ENCODE data around the gene WDPCP. TPM values are rescaled to one million over a fixed set of nuclear protein-coding genes. Genes with fewer than 3 reads are reported as not detected.
"Not testable (repeated sequence)": the region's sequence is repeated elsewhere in the genome, so short reads cannot be mapped to it uniquely, and the experiment has no call there.

Gene WDPCP
- polyA plus RNA-seq, 1 donor: 4.8 TPM

GRCh38 chr2:63195310-63195709 lies 393.0 kb downstream of the WDPCP start:
- Histone ChIP-seq H3K9me3 (ENCODE audit: control insufficient read depth, low read depth, low read length) (no peaks in the 10 kb centered on the region), H3K27ac (ENCODE audit: low read length) (no peak overlapping the region), H3K4me1 (ENCODE audit: control insufficient read depth, insufficient read depth, low read length) (no peaks in the 10 kb centered on the region), H3K36me3 (ENCODE audit: control insufficient read depth, insufficient read depth, low read length) (no peaks in the 10 kb centered on the region), H3K27me3 (ENCODE audit: control insufficient read depth, insufficient read depth, low read length) (no peaks in the 10 kb centered on the region), H3K4me3 (ENCODE audit: low read length) (no peak overlapping the region)
- DNase-seq: no peak
- no CpG with 5 or more reads among the region's 3 CpGs for WGBS (ENCODE audit: insufficient coverage, low lambda C conversion rate)

GRCh38 chr2:63194175-63194574 lies 394.1 kb downstream of the WDPCP start:
- no peaks in the 10 kb centered on the region for H3K27me3 ChIP-seq (ENCODE audit: control insufficient read depth, insufficient read depth, low read length)
- no peak overlapping the region for H3K27ac ChIP-seq (ENCODE audit: low read length)

GRCh38 chr2:63192889-63193774 lies 395.1 kb downstream of the WDPCP start:
- no peaks in the 10 kb centered on the region for H3K4me1 ChIP-seq (ENCODE audit: control insufficient read depth, insufficient read depth, low read length)
- no peak for DNase-seq
- no CpG with 5 or more reads among the region's 2 CpGs for WGBS (ENCODE audit: insufficient coverage, low lambda C conversion rate)
- no peaks in the 10 kb centered on the region for H3K36me3 ChIP-seq (ENCODE audit: control insufficient read depth, insufficient read depth, low read length)
- no peaks in the 10 kb centered on the region for H3K9me3 ChIP-seq (ENCODE audit: control insufficient read depth, low read depth, low read length)
- no peak overlapping the region for H3K4me3 ChIP-seq (ENCODE audit: low read length)
- H3K27me3 ChIP-seq (ENCODE audit: control insufficient read depth, insufficient read depth, low read length): no peaks in the 10 kb centered on the region
- no peak overlapping the region for H3K27ac ChIP-seq (ENCODE audit: low read length)

More at GRCh38 chr2:63194175-63194574, 394.1 kb downstream of the WDPCP start:
- Histone ChIP-seq H3K36me3 (ENCODE audit: control insufficient read depth, insufficient read depth, low read length) (no peaks in the 10 kb centered on the region), H3K9me3 (ENCODE audit: control insufficient read depth, low read depth, low read length) (no peaks in the 10 kb centered on the region), H3K4me3 (ENCODE audit: low read length) (no peak overlapping the region), H3K4me1 (ENCODE audit: control insufficient read depth, insufficient read depth, low read length) (no peaks in the 10 kb centered on the region)
- no peak for DNase-seq

DNA sequence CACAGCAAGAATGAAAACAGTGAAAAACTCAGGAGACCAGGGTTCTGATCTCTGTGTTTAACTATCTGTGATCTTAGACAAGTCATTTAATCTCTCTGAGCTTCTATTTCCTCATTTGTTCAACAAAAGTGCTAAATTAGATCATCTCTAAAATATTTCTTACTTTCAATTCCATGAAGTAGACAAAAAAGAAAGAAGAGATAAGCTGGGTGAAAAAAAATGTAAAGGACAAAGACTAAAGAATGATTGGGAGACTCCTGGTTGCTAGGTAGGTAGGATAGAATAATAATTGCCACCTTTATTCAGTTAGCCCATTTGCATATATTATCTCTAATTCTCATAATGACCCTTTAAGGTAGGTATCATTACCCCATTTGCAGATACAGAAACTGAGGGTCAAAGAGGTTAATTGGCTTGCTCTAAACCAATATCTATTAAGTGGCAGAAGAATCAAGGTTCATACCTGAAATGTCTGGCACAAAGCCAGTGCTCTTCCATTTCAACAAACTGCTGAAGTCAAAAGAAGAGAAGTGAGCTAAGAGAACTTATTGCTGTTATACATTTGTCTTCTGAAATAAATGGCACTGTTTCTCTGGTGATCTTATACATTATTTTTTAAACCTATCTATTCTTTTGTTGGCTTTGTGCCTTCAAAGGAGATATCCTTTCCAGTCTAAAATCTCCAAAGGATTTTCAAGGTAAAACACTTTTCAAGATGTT lies 395.9 kb downstream of the WDPCP start:
- no peaks in the 10 kb centered on the region for H3K36me3 ChIP-seq (ENCODE audit: control insufficient read depth, insufficient read depth, low read length)
- no peaks in the 10 kb centered on the region for H3K4me1 ChIP-seq (ENCODE audit: control insufficient read depth, insufficient read depth, low read length)
- DNase-seq: peak; percentile 3 to 5
- no peak overlapping the region for H3K4me3 ChIP-seq (ENCODE audit: low read length)
- H3K27ac ChIP-seq (ENCODE audit: low read length): no peak overlapping the region
- no peaks in the 10 kb centered on the region for H3K27me3 ChIP-seq (ENCODE audit: control insufficient read depth, insufficient read depth, low read length)
- H3K9me3 ChIP-seq (ENCODE audit: control insufficient read depth, low read depth, low read length): no peaks in the 10 kb centered on the region

- H3K4me1 ChIP-seq (ENCODE audit: control insufficient read depth, insufficient read depth, low read length): no peaks in the 10 kb centered on the region
- no peaks in the 10 kb centered on the region for H3K9me3 ChIP-seq (ENCODE audit: control insufficient read depth, low read depth, low read length)
- no peak overlapping the region for H3K27ac ChIP-seq (ENCODE audit: low read length)
- H3K36me3 ChIP-seq (ENCODE audit: control insufficient read depth, insufficient read depth, low read length): no peaks in the 10 kb centered on the region
- no peaks in the 10 kb centered on the region for H3K27me3 ChIP-seq (ENCODE audit: control insufficient read depth, insufficient read depth, low read length)
- H3K4me3 ChIP-seq (ENCODE audit: low read length): no peak overlapping the region
- no peak for DNase-seq
- no CpG with 5 or more reads among the region's 4 CpGs for WGBS (ENCODE audit: insufficient coverage, low lambda C conversion rate)
These were observed 399.3 kb downstream of the WDPCP start for GRCh38 chr2:63189026-63189425.

DNA sequence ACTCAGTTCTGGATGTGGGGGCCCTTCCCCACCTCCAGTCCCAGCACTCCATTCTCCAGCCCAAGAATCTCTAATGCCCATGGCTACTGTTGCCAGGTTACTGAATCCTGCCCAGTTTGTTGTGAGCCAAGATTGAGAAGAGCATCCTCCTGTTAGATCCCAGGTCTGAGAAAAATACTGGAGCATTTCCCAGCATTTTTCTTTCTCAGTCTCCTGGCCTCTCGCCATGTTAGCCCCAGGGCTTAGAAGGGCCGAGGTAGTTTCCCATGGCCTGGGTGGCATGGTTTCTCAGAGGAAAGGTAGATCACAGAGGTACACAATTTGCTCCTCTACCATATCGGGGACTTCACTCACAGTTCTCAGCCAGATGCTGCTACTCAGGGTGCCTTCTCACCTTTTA lies 401.9 kb downstream of the WDPCP start:
- Histone ChIP-seq H3K27ac (ENCODE audit: low read length) (no peak overlapping the region), H3K36me3 (ENCODE audit: control insufficient read depth, insufficient read depth, low read length) (no peaks in the 10 kb centered on the region), H3K4me3 (ENCODE audit: low read length) (no peak overlapping the region), H3K4me1 (ENCODE audit: control insufficient read depth, insufficient read depth, low read length) (no peaks in the 10 kb centered on the region), H3K27me3 (ENCODE audit: control insufficient read depth, insufficient read depth, low read length) (no peaks in the 10 kb centered on the region), H3K9me3 (ENCODE audit: control insufficient read depth, low read depth, low read length) (peaks cover 2% of the 10 kb centered on the region)
- DNase-seq: no peak
- no CpG with 5 or more reads among the region's 3 CpGs for WGBS (ENCODE audit: insufficient coverage, low lambda C conversion rate)

GRCh38 chr2:63163161-63163820 lies 425.0 kb downstream of the WDPCP start:
- Histone ChIP-seq H3K9me3 (ENCODE audit: control insufficient read depth, low read depth, low read length) (no peaks in the 10 kb centered on the region), H3K4me3 (ENCODE audit: low read length) (no peak overlapping the region), H3K4me1 (ENCODE audit: control insufficient read depth, insufficient read depth, low read length) (no peaks in the 10 kb centered on the region), H3K36me3 (ENCODE audit: control insufficient read depth, insufficient read depth, low read length) (no peaks in the 10 kb centered on the region), H3K27ac (ENCODE audit: low read length) (no peak overlapping the region), H3K27me3 (ENCODE audit: control insufficient read depth, insufficient read depth, low read length) (no peaks in the 10 kb centered on the region)
- no peak for DNase-seq
- WGBS (ENCODE audit: insufficient coverage, low lambda C conversion rate): 50% methylated on average over 1 of the region's 1 CpG

DNA sequence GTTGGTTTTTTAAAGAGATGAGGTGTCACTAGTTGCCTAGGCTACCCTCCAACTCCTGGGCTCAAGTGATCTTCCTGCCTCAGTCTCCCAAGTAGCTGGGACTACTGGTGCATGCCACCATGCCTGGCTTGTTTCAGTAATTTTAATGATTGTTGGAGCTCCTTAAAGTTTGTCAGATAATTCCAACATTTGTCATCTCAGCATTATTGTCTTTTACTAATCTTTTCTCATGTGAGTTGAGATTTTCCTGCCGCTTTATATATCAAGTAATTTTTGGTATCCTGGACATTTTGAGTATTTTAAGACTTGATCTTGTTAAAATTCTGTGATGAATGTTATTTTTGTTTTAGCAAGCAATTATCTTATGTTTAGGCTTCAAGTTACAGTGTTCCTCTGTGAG lies 429.0 kb downstream of the WDPCP start:
- H3K9me3 ChIP-seq (ENCODE audit: control insufficient read depth, low read depth, low read length): no peaks in the 10 kb centered on the region
- WGBS (ENCODE audit: insufficient coverage, low lambda C conversion rate): 100% methylated on average over 1 of the region's 1 CpG
- no peak overlapping the region for H3K27ac ChIP-seq (ENCODE audit: low read length)
- no peak for DNase-seq
- H3K27me3 ChIP-seq (ENCODE audit: control insufficient read depth, insufficient read depth, low read length): no peaks in the 10 kb centered on the region
- H3K4me1 ChIP-seq (ENCODE audit: control insufficient read depth, insufficient read depth, low read length): no peaks in the 10 kb centered on the region
- no peaks in the 10 kb centered on the region for H3K36me3 ChIP-seq (ENCODE audit: control insufficient read depth, insufficient read depth, low read length)
- H3K4me3 ChIP-seq (ENCODE audit: low read length): no peak overlapping the region

GRCh38 chr2:63136683-63137082 lies 451.6 kb downstream of the WDPCP start:
- H3K4me1 ChIP-seq (ENCODE audit: control insufficient read depth, insufficient read depth, low read length); H3K4me3 ChIP-seq (ENCODE audit: low read length); H3K36me3 ChIP-seq (ENCODE audit: control insufficient read depth, insufficient read depth, low read length); DNase-seq; H3K27me3 ChIP-seq (ENCODE audit: control insufficient read depth, insufficient read depth, low read length); H3K27ac ChIP-seq (ENCODE audit: low read length): not testable (repeated sequence)
- peaks cover 18% of the 10 kb centered on the region for H3K9me3 ChIP-seq (ENCODE audit: control insufficient read depth, low read depth, low read length)

DNA sequence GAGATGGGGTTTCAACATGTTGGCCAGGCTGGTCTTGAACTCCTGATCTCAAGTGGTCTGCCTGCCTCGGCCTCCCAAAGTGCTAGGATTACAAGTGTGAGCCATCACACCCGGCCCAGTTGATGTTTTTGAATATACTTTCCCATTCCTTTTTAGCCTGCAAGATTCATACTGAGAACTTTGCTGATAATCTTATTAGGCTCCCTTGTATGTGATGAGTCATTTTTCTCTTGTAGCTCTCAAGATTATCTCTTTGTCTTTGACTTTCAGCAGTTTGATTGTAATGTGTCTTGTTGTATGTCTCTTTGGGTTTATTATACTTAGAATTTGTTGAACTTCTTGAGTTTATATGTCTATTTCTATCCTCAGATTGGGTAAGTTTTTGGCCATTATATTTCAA lies 456.3 kb downstream of the WDPCP start:
- no peaks in the 10 kb centered on the region for H3K36me3 ChIP-seq (ENCODE audit: control insufficient read depth, insufficient read depth, low read length)
- H3K4me1 ChIP-seq (ENCODE audit: control insufficient read depth, insufficient read depth, low read length): no peaks in the 10 kb centered on the region
- no peak overlapping the region for H3K27ac ChIP-seq (ENCODE audit: low read length)
- no peaks in the 10 kb centered on the region for H3K27me3 ChIP-seq (ENCODE audit: control insufficient read depth, insufficient read depth, low read length)
- WGBS (ENCODE audit: insufficient coverage, low lambda C conversion rate): no CpG with 5 or more reads among the region's 2 CpGs
- no peak overlapping the region for H3K4me3 ChIP-seq (ENCODE audit: low read length)
- peaks cover 9% of the 10 kb centered on the region for H3K9me3 ChIP-seq (ENCODE audit: control insufficient read depth, low read depth, low read length)
- DNase-seq: no peak
